Trophoblast cell (in vitro differentiated cells and primary cell): ENCODE results near the gene CSF2.
"Not testable (repeated sequence)": the region's sequence is repeated elsewhere in the genome, so short reads cannot be mapped to it uniquely, and the experiment has no call there.

Experiments
- DNase-seq, 2 donors: peaks; one replicate each; pipeline ENCODE4 v3.0.0-alpha.2; 2016
- H2AFZ ChIP-seq: 2 replicates; pipeline ENCODE4 v1.6.1; 2013; ENCODE audit warnings: low read length, moderate library complexity, mild to moderate bottlenecking; ENCODE audit not compliant: insufficient read depth, poor library complexity
- H2AK5ac ChIP-seq: 2 replicates; pipeline ENCODE4 v1.6.1; 2013; ENCODE audit warnings: mild to moderate bottlenecking, low read length
- H2BK120ac ChIP-seq: 2 replicates; pipeline ENCODE4 v1.6.1; 2013; ENCODE audit warnings: low read length, mild to moderate bottlenecking, moderate library complexity; ENCODE audit not compliant: insufficient read depth, poor library complexity
- H2BK12ac ChIP-seq: 2 replicates; pipeline ENCODE4 v1.6.1; 2013; ENCODE audit warnings: mild to moderate bottlenecking, low read length, moderate library complexity
- H2BK5ac ChIP-seq: 2 replicates; pipeline ENCODE4 v1.6.1; 2013; ENCODE audit warnings: low read length, low read depth, moderate library complexity, mild to moderate bottlenecking; ENCODE audit not compliant: poor library complexity
- H3K14ac ChIP-seq: 2 replicates; pipeline ENCODE4 v1.6.1; 2013; ENCODE audit warnings: mild to moderate bottlenecking, low read length
- H3K18ac ChIP-seq: 2 replicates; pipeline ENCODE4 v1.6.1; 2013; ENCODE audit warnings: mild to moderate bottlenecking, low read length
- H3K23ac ChIP-seq: 2 replicates; pipeline ENCODE4 v1.6.1; 2013; ENCODE audit warnings: low read length
- H3K27ac ChIP-seq: 2 replicates; pipeline ENCODE4 v1.5.1; 2013; ENCODE audit warnings: low read depth, mild to moderate bottlenecking, inconsistent platforms, low read length, moderate library complexity
- H3K27me3 ChIP-seq: 2 replicates; pipeline ENCODE4 v1.6.1; 2013; ENCODE audit warnings: inconsistent platforms, mild to moderate bottlenecking, low read length, moderate library complexity; ENCODE audit not compliant: insufficient read depth
- H3K36me3 ChIP-seq, 2 experiments: 1 replicate in 1 of 2; 2 replicates in 1 of 2; pipeline ENCODE4 v1.6.1; 2013; ENCODE audit warnings: low read length in 2 of 2, mild to moderate bottlenecking in 2 of 2, moderate library complexity in 1 of 2; ENCODE audit not compliant: insufficient read depth in 2 of 2, control insufficient read depth in 1 of 2
- H3K4ac ChIP-seq: 2 replicates; pipeline ENCODE4 v1.6.1; 2013; ENCODE audit warnings: low read depth, mild to moderate bottlenecking, low read length, moderate library complexity
- H3K4me1 ChIP-seq, 2 experiments: 1 replicate in 1 of 2; 2 replicates in 1 of 2; pipeline ENCODE4 v1.6.1; 2013; ENCODE audit warnings: low read length in 2 of 2, mild to moderate bottlenecking in 2 of 2, moderate library complexity in 1 of 2; ENCODE audit not compliant: insufficient read depth in 2 of 2, control insufficient read depth in 1 of 2
- H3K4me2 ChIP-seq: 2 replicates; pipeline ENCODE4 v1.6.1; 2013; ENCODE audit warnings: inconsistent platforms, mild to moderate bottlenecking, low read length, moderate library complexity
- H3K4me3 ChIP-seq: 2 replicates; pipeline ENCODE4 v1.5.1; 2013; ENCODE audit warnings: mild to moderate bottlenecking, low read depth, low read length, inconsistent platforms
- H3K79me1 ChIP-seq: one replicate; pipeline ENCODE4 v1.6.1; 2013; ENCODE audit warnings: low read length
- H3K79me2 ChIP-seq: 2 replicates; pipeline ENCODE4 v1.6.1; 2013; ENCODE audit warnings: low read length, mild to moderate bottlenecking; ENCODE audit not compliant: control insufficient read depth, insufficient read depth, poor library complexity
- H3K9ac ChIP-seq: 2 replicates; pipeline ENCODE4 v1.6.1; 2013; ENCODE audit warnings: mild to moderate bottlenecking, low read length
- H3K9me3 ChIP-seq: 2 replicates; pipeline ENCODE4 v1.6.1; 2013; ENCODE audit warnings: low read depth, mild to moderate bottlenecking, control low read depth, inconsistent platforms, low read length; ENCODE audit not compliant: insufficient read depth
- H4K12ac ChIP-seq: 2 replicates; pipeline ENCODE4 v1.6.1; 2013; ENCODE audit warnings: low read depth, mild to moderate bottlenecking, low read length, moderate library complexity
- H4K8ac ChIP-seq: 2 replicates; pipeline ENCODE4 v1.6.1; 2013; ENCODE audit warnings: low read depth, mild to moderate bottlenecking, low read length, moderate library complexity
- H4K91ac ChIP-seq: one replicate; pipeline ENCODE4 v1.6.1; 2013; ENCODE audit warnings: low read depth, mild to moderate bottlenecking, low read length, moderate library complexity
- WGBS: extraction: QIAGEN DNeasy Blood & Tissue Kit; methylation state at CpG from one replicate; pipeline ENCODE4 v1.1.7; 2013; ENCODE audit warnings: missing lambda C conversion rate; ENCODE audit not compliant: insufficient read length, insufficient coverage; ENCODE audit errors: extremely low coverage; 5-methylcytosine and 5-hydroxymethylcytosine counted together

CSF2 gene

DNA sequence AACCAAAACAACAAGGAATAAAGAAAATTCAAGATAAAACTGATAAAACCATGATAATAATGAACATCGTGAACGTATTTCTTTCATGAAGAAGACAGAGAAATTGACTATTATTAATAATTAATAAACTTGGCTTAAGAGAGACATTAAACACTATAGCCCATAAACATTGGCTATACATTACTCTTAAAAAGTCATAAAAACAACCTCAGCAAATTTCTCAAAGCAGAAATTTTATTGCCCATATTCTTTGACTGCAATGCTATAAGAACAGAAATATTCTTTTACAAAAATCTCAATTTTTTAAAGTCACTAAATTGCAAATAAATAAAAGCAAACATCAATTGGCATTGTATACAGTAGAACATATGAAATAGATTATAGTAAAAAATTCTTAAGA lies 42.5 kb downstream of the CSF2 start:
- no peak for DNase-seq
- H4K91ac ChIP-seq, result no peak overlapping the region
- H3K18ac ChIP-seq, result no peak overlapping the region
- no peaks in the 10 kb centered on the region for H3K27me3 ChIP-seq
- no peak overlapping the region for H2BK12ac ChIP-seq
- no peaks in the 10 kb centered on the region for H3K79me1 ChIP-seq
- H3K14ac ChIP-seq, result no peak overlapping the region
- H4K12ac ChIP-seq, result no peak overlapping the region
- no peak overlapping the region for H3K4ac ChIP-seq
- H3K36me3 ChIP-seq, result no peaks in the 10 kb centered on the region
- no peak overlapping the region for H2BK5ac ChIP-seq
- no peaks in the 10 kb centered on the region for H3K4me1 ChIP-seq
- no peak overlapping the region for H3K4me2 ChIP-seq
- no CpG with 5 or more reads among the region's 2 CpGs for WGBS
- H3K9me3 ChIP-seq, result peaks cover 2% of the 10 kb centered on the region
- no peaks in the 10 kb centered on the region for H3K79me2 ChIP-seq
- no peak overlapping the region for H3K9ac ChIP-seq
- no peak overlapping the region for H3K4me3 ChIP-seq
- no peak overlapping the region for H3K23ac ChIP-seq
- no peak overlapping the region for H2AK5ac ChIP-seq
- no peak overlapping the region for H4K8ac ChIP-seq
- H3K27ac ChIP-seq, result no peak overlapping the region
- no peak overlapping the region for H2AFZ ChIP-seq
- no peak overlapping the region for H2BK120ac ChIP-seq

DNA sequence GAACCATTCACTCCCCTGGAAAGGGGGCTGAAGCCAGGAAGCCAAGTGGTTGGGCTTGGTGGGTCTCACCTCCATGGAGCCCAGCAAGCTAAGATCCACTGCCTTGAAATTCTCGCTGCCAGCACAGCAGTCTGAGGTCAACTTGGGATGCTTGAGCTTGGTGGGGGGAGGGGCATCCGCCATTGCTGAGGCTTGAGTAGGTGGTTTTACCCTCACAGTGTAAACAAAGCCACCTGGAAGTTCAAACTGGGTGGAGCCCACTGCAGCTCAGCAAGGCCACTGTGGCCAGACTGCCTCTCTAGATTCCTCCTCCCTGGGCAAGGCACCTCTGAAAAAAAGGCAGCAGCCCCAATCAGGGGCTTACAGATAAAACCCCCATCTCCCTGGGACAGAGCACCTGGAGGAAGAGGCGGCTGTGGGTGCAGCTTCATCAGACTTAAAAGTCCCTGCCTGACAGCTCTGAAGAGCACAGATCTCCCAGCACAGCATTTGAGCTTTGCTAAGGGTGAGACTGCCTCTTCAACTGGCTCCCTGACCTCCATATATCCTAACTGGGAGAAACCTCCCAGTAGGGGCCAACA lies 43.4 kb downstream of the CSF2 start:
- H2BK5ac ChIP-seq, H3K4ac ChIP-seq, H3K27ac ChIP-seq, H2BK12ac ChIP-seq, H2AK5ac ChIP-seq, H3K9ac ChIP-seq, H3K36me3 ChIP-seq, H4K8ac ChIP-seq, DNase-seq, H3K4me1 ChIP-seq, H3K79me2 ChIP-seq, H3K23ac ChIP-seq, H4K12ac ChIP-seq, H3K14ac ChIP-seq, H2BK120ac ChIP-seq, H4K91ac ChIP-seq, H3K27me3 ChIP-seq, H3K79me1 ChIP-seq, H3K4me3 ChIP-seq, H3K4me2 ChIP-seq, H3K9me3 ChIP-seq, H3K18ac ChIP-seq, H2AFZ ChIP-seq: not testable (repeated sequence)
- WGBS, result no CpG with 5 or more reads among the region's 3 CpGs

DNA sequence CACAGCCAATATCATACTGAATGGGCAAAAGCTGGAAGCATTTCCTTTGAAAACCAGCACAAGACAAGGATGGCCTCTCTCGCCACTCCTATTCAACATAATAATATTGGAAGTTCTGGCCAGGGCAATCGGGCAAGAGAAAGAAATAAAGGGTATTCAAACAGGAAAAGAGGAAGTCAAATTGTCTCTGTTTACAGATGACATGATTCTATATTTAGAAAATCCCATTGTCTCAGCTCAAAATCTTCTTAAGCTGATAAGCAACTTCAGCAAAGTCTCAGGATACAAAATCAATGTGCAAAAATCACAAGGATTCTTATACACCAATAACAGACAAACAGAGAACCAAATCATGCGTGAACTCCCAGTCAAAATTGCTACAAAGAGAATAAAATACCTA lies 47.1 kb downstream of the CSF2 start:
- not testable (repeated sequence) for H3K79me1 ChIP-seq, H3K4ac ChIP-seq, H4K91ac ChIP-seq, H3K79me2 ChIP-seq, H3K9ac ChIP-seq, H2BK120ac ChIP-seq, H2BK12ac ChIP-seq, H3K36me3 ChIP-seq, H2AFZ ChIP-seq, H3K4me3 ChIP-seq, H2BK5ac ChIP-seq, H3K4me2 ChIP-seq, H3K27ac ChIP-seq, H4K12ac ChIP-seq, H3K9me3 ChIP-seq, H3K27me3 ChIP-seq, H3K4me1 ChIP-seq, H4K8ac ChIP-seq, H2AK5ac ChIP-seq, H3K23ac ChIP-seq, H3K18ac ChIP-seq, DNase-seq, H3K14ac ChIP-seq
- WGBS, result no CpG with 5 or more reads among the region's 3 CpGs

DNA sequence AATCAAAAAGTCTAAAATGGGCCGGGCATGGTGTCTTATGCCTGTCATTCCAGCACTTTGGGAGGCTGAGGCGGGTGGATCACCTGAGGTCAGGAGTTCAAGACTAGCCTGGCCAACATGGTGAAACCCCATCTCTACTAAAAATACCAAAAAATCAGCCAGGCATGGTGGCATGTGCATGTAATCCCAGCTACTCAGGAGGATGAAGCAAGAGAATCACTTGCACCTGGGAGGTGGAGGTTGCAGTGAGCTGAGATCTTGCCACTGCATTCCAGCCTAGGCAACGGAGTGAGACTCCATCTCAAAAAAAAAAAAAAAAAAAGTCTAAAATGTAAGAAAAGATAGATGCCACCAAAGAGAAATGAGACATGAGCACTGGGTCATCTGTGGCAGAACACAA lies 49.4 kb downstream of the CSF2 start:
- H2AK5ac ChIP-seq, H3K79me2 ChIP-seq, H3K9ac ChIP-seq, H4K91ac ChIP-seq, H3K27me3 ChIP-seq, H3K14ac ChIP-seq, H3K23ac ChIP-seq, H4K12ac ChIP-seq, H3K9me3 ChIP-seq, H2BK120ac ChIP-seq, H3K4me3 ChIP-seq, H3K79me1 ChIP-seq, H4K8ac ChIP-seq, H2BK5ac ChIP-seq, H3K4me1 ChIP-seq, H3K27ac ChIP-seq, H3K36me3 ChIP-seq, H2BK12ac ChIP-seq, H3K4me2 ChIP-seq, H2AFZ ChIP-seq, H3K4ac ChIP-seq, H3K18ac ChIP-seq, DNase-seq: not testable (repeated sequence)
- no CpG with 5 or more reads among the region's 3 CpGs for WGBS
